Endometrium (tissue), 2 donors: Measurements from ENCODE around the gene MEIS2.
"Not testable (repeated sequence)": the region's sequence is repeated elsewhere in the genome, so short reads cannot be mapped to it uniquely, and the experiment has no call there.

Experiments used
- FAIRE-seq: peaks from 2 replicates; lab custom pipeline; 2012; peaks lifted over from hg19 to GRCh38; lab: Jason Lieb, UNC
- donor health status: control.
- donor health status: control.

The MEIS2 gene

GRCh38 chr15:37007301-37007700 is 93.0 kb downstream of the MEIS2 start:
- no peak for FAIRE-seq

DNA sequence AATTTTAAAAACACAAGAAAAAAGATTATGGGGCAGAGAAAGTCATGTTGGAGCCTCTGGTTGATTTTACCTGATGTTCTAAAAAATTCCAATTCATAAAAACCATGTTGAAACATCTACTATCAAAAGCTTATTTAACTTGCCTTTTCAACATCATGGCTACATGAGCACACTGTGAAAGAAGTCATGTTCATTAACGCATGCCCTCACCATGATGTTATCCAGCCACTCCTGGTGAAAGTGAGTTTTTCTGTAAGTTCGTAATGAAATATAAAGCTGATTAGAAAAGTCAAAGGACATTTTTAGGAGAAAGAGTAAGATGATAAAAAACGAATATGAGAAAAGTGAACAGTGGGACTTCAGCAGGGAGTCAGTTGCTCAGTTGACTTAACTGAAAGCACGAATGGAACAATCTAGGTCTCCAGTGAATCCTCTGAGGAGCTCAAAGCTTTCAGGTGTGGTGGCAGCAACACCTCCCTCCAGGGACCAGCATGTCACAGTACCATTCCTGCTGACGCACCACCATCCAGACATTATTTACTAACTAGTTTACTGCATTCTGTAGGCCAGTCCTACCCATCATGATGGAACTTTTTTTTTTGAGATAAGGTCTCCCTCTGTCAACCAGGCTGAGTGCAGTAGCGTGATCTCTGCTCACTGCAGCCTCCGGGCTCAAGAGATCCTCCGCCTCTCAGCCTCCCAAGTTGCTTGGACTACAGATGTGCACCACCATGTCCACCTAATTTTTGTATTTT is 95.2 kb downstream of the MEIS2 start:
- no peak for FAIRE-seq

DNA sequence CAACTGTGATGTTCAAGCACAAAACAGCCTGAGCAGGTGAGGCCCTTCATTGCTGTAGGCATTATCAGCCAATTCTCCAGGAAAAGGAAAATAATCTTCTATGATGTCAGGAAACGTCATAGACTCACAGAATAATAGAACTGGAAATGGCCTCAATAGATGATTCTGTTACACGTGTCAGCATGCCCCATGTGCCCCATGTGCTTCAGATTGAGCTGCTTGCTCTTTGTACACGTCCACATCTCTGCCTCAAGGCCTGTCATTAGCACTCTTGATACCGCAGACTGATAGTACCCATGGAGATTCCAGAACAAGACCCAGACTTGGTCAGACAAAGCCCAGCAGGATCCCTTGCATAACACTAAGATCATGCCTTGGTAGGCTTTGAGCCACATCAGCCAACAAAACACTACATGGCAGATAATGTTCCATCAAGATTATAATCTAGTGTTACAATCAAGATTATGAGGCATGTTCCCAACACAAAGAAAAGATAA is 95.9 kb downstream of the MEIS2 start:
- no peak for FAIRE-seq

- no peak for FAIRE-seq
These were observed 98.2 kb downstream of the MEIS2 start for GRCh38 chr15:37002041-37002672.

DNA sequence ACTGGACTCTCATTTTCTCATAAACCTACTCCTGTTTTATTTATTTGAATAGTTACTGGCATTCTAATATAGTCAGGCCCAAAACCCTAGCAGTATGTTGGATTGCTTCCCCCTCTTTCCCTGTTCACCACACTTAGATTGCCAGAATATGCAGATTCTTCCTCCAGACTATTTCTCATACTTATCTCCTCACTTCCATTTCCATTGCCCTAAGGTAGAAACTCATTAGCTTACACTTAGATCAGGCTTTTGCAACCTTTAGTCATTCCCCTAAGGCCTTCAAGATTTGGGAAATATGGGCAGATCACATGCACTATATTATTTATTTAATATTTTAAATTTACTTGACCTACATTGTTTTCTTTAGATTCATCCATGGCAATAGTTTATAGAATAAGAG is 98.9 kb downstream of the MEIS2 start:
- FAIRE-seq, result no peak

DNA sequence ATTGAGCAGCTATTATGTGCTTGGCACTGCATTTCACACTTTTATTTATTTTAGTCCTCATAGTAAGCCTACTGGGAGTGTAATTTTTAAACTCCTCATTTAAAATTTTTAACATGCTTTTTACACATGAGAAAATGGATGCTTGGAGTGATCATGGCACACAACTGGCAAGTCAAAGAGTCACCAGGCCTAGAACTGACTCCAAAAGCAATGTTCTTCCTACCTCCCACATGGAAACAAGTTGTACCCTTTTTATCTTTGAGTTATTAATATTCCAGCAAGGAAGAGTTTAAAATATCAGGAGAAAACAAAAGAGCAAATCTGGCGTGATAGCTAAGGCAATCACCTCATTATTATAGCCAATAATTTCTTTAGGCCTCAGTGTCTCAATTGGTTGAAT is 100.6 kb downstream of the MEIS2 start:
- FAIRE-seq, result no peak

- no peak for FAIRE-seq
These were observed 103.7 kb downstream of the MEIS2 start for GRCh38 chr15:36996538-36997181.

GRCh38 chr15:36996121-36996520 is 104.2 kb downstream of the MEIS2 start:
- FAIRE-seq, result no peak

- no peak for FAIRE-seq
These were observed 105.6 kb downstream of the MEIS2 start for GRCh38 chr15:36994790-36995189.

GRCh38 chr15:36992454-36992853 is 107.9 kb downstream of the MEIS2 start:
- no peak for FAIRE-seq

- no peak for FAIRE-seq
These were observed 111.4 kb downstream of the MEIS2 start for GRCh38 chr15:36988947-36989346.

DNA sequence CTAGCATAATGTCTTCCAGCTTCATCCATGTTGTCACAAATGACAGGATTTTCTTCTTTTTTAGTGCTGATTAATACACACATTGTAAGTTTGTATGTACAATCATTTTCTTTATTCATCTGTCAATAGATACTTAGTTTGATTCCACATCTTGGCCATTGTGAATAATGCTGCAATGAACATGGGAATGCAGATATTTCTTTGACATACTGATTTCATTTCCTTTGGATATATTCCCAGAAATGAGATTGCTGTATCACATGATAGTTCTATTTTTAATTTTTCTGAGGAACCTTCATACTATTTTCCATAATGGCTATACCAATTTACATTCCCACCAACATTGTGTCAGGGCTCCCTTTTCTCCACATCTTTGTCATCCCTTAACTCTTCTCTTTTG is 117.9 kb downstream of the MEIS2 start:
- no peak for FAIRE-seq

DNA sequence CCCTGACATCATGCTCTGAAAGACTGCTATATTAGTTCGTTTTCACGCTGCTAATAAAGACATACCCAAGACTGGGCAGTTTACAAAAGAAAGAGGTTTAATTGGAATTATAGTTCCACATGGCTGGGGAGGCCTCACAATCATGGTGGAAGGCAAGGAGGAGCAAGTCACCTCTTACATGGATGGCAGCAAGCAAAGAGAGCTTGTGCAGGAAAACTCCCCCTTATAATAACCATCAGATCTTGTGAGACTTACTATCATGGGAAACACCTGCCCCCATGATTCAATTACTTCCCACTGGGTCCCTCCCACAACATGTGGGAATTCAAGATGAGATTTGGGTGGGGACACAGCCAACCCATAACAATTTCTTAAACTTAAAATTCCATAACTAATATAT is 120.1 kb downstream of the MEIS2 start:
- not testable (repeated sequence) for FAIRE-seq

- FAIRE-seq, result no peak
These were observed 121.7 kb downstream of the MEIS2 start for GRCh38 chr15:36978625-36979024.

GRCh38 chr15:36978126-36978525 is 122.2 kb downstream of the MEIS2 start:
- FAIRE-seq, result no peak

GRCh38 chr15:36977659-36978058 is 122.7 kb downstream of the MEIS2 start:
- FAIRE-seq, result no peak

- FAIRE-seq, result no peak
These were observed 127.6 kb downstream of the MEIS2 start for GRCh38 chr15:36972704-36973103.

- no peak for FAIRE-seq
These were observed 129.8 kb downstream of the MEIS2 start for GRCh38 chr15:36970522-36970921.

DNA sequence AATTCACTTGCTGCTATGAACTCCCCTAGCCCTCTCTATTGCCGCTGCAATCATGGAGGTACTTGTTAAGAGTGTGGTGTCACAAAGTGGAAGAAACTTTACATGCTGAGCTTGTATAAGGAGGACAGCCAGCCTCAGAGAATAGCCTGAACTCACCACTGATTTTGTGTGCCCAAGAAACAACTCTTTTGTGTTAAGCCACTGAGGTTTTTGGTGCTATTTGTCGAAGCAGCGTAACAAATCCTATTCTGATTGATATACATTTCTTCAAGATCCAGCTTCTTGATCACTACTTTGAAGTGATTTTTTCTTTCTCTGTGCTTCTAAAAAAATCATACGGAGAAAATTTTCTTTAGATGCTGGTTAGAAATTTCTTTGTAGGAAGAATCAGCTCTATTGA is 132.4 kb downstream of the MEIS2 start:
- no peak for FAIRE-seq

- FAIRE-seq, result no peak
These were observed 133.6 kb downstream of the MEIS2 start for GRCh38 chr15:36966708-36967107.

- FAIRE-seq, result no peak
These were observed 134.6 kb downstream of the MEIS2 start for GRCh38 chr15:36965570-36966342.

GRCh38 chr15:36964626-36965025 is 135.7 kb downstream of the MEIS2 start:
- no peak for FAIRE-seq

GRCh38 chr15:36961956-36962355 is 138.4 kb downstream of the MEIS2 start:
- no peak for FAIRE-seq
